IgD-negative memory B cell (primary cell): ENCODE data around the gene KDM6B. TPM values are rescaled to one million over a fixed set of nuclear protein-coding genes. Genes with fewer than 3 reads are reported as not detected.

Experiments used
- H3K27ac Mint-ChIP-seq, 3 donors: one replicate each; pipeline ENCODE4 v1.8.0; 2020 to 2022; ENCODE audit warnings: mild to moderate bottlenecking in 3 of 3, mixed read lengths in 3 of 3, moderate library complexity in 1 of 3
- H3K27me3 Mint-ChIP-seq: one replicate; pipeline ENCODE4 v1.8.0; 2021; ENCODE audit warnings: mixed read lengths
- H3K36me3 Mint-ChIP-seq: one replicate; pipeline ENCODE4 v1.8.0; 2020; ENCODE audit warnings: mild to moderate bottlenecking, mixed read lengths
- H3K4me1 Mint-ChIP-seq, 3 donors: one replicate each; pipeline ENCODE4 v1.8.0; 2020 to 2022; ENCODE audit warnings: mixed read lengths in 3 of 3, mild to moderate bottlenecking in 1 of 3
- H3K4me3 Mint-ChIP-seq, 4 donors: one replicate each; pipeline ENCODE4 v1.8.0; 2020 to 2022; ENCODE audit warnings: mild to moderate bottlenecking in 4 of 4, mixed read lengths in 4 of 4, moderate library complexity in 3 of 4
- H3K9me3 Mint-ChIP-seq, 3 donors: one replicate each; pipeline ENCODE4 v1.8.0; 2020 to 2021; ENCODE audit warnings: mixed read lengths in 3 of 3, mild to moderate bottlenecking in 1 of 3
- polyA plus RNA-seq: library from polyadenylated mRNA; unstranded; fragments of 300-500 nt; fragmentation: Illumina TruSeq; gene quantifications from one replicate; pipeline ENCODE4 v1.2.3, GENCODE V29; 2021

The KDM6B gene
- polyA plus RNA-seq, 1 donor from 2014 or later, result 1.9 TPM

GRCh38 chr17:7850701-7851437, 16.9 kb downstream of the KDM6B start:
- Mint-ChIP-seq H3K4me3 (peak overlapping the region; percentile 75 to 92 (median 91)), H3K27me3 (no peaks in the 10 kb centered on the region), H3K27ac (peak overlapping the region; percentile 43 to 100 (median 91)), H3K36me3 (peaks cover 2% of the 10 kb centered on the region), H3K4me1 (peaks cover 7 to 15% (median 11%) of the 10 kb centered on the region in 3 donors), H3K9me3 (no peaks in the 10 kb centered on the region)

- H3K36me3 Mint-ChIP-seq, result peaks cover 2% of the 10 kb centered on the region
- H3K27me3 Mint-ChIP-seq, result no peaks in the 10 kb centered on the region
- no peaks in the 10 kb centered on the region for H3K9me3 Mint-ChIP-seq
- H3K4me3 Mint-ChIP-seq, result peak overlapping the region; percentile 75 to 92 (median 91)
- peaks cover 7 to 19% (median 12%) of the 10 kb centered on the region in 3 donors for H3K4me1 Mint-ChIP-seq
- peak overlapping the region; percentile 43 to 100 (median 91) for H3K27ac Mint-ChIP-seq
Observed at GRCh38 chr17:7851438-7852261, 17.6 kb downstream of the KDM6B start.

GRCh38 chr17:7852262-7852670, 18.2 kb downstream of the KDM6B start:
- Mint-ChIP-seq H3K27ac (peak overlapping the region in 1 of 3 donors; percentile 100), H3K4me3 (peak overlapping the region in 2 of 4 donors; percentile 3 to 91), H3K9me3 (no peaks in the 10 kb centered on the region), H3K27me3 (no peaks in the 10 kb centered on the region), H3K4me1 (peaks cover 7 to 19% (median 12%) of the 10 kb centered on the region in 3 donors), H3K36me3 (peaks cover 2% of the 10 kb centered on the region)

- Mint-ChIP-seq H3K4me1 (peaks cover 7 to 19% (median 12%) of the 10 kb centered on the region in 3 donors), H3K4me3 (peak overlapping the region in 2 of 4 donors; percentile 60 to 91), H3K27ac (peak overlapping the region in 1 of 3 donors; percentile 100), H3K9me3 (no peaks in the 10 kb centered on the region), H3K27me3 (no peaks in the 10 kb centered on the region), H3K36me3 (peaks cover 2% of the 10 kb centered on the region)
Observed at GRCh38 chr17:7852919-7853690, 19.1 kb downstream of the KDM6B start.

GRCh38 chr17:7853691-7854038, 19.6 kb downstream of the KDM6B start:
- no peaks in the 10 kb centered on the region for H3K27me3 Mint-ChIP-seq
- peak overlapping the region in 1 of 4 donors; percentile 58 for H3K4me3 Mint-ChIP-seq
- peaks cover 9 to 21% (median 12%) of the 10 kb centered on the region in 3 donors for H3K4me1 Mint-ChIP-seq
- no peaks in the 10 kb centered on the region for H3K9me3 Mint-ChIP-seq
- peak overlapping the region in 2 of 3 donors; percentile 20 to 69 for H3K27ac Mint-ChIP-seq
- peaks cover 2% of the 10 kb centered on the region for H3K36me3 Mint-ChIP-seq

- Mint-ChIP-seq H3K9me3 (no peaks in the 10 kb centered on the region), H3K27me3 (no peaks in the 10 kb centered on the region), H3K4me3 (peak overlapping the region in 1 of 4 donors; percentile 58), H3K4me1 (peaks cover 12 to 26% (median 13%) of the 10 kb centered on the region in 3 donors), H3K36me3 (peaks cover 2% of the 10 kb centered on the region), H3K27ac (peak overlapping the region in 2 of 3 donors; percentile 20 to 69)
Observed at GRCh38 chr17:7854078-7854777, 20.2 kb downstream of the KDM6B start.

GRCh38 chr17:7854851-7855659, 21.0 kb downstream of the KDM6B start, which contains the start of gene TMEM88:
TMEM88 (plus strand) TSS chr17:7855066; CDS start chr17:7855075, 9 bp downstream.
- peaks cover 12 to 29% (median 13%) of the 10 kb centered on the region in 3 donors for H3K4me1 Mint-ChIP-seq
- H3K9me3 Mint-ChIP-seq, result no peaks in the 10 kb centered on the region
- H3K4me3 Mint-ChIP-seq, result peak within 1 kb of the TSS in 3 of 4 donors; percentile 30 to 67 (median 58)
- H3K36me3 Mint-ChIP-seq, result no peaks in the 10 kb centered on the region
- peak within 1 kb of the TSS in 2 of 3 donors; percentile 20 to 69 for H3K27ac Mint-ChIP-seq
- H3K27me3 Mint-ChIP-seq, result no peaks in the 10 kb centered on the region

GRCh38 chr17:7855660-7856010, 21.6 kb downstream of the KDM6B start:
- H3K27me3 Mint-ChIP-seq, result no peaks in the 10 kb centered on the region
- peaks cover 12 to 29% (median 13%) of the 10 kb centered on the region in 3 donors for H3K4me1 Mint-ChIP-seq
- no peak overlapping the region for H3K27ac Mint-ChIP-seq
- peak overlapping the region in 2 of 4 donors; percentile 30 to 67 for H3K4me3 Mint-ChIP-seq
- H3K9me3 Mint-ChIP-seq, result no peaks in the 10 kb centered on the region
- no peaks in the 10 kb centered on the region for H3K36me3 Mint-ChIP-seq

GRCh38 chr17:7856011-7856810, 22.2 kb downstream of the KDM6B start:
- no peaks in the 10 kb centered on the region for H3K9me3 Mint-ChIP-seq
- no peak overlapping the region for H3K27ac Mint-ChIP-seq
- no peaks in the 10 kb centered on the region for H3K27me3 Mint-ChIP-seq
- H3K4me3 Mint-ChIP-seq, result no peak overlapping the region
- H3K4me1 Mint-ChIP-seq, result peaks cover 12 to 25% (median 13%) of the 10 kb centered on the region in 3 donors
- H3K36me3 Mint-ChIP-seq, result no peaks in the 10 kb centered on the region

- no peak within 1 kb of the TSS for H3K4me3 Mint-ChIP-seq
- no peaks in the 10 kb centered on the region for H3K27me3 Mint-ChIP-seq
- no peaks in the 10 kb centered on the region for H3K9me3 Mint-ChIP-seq
- no peaks in the 10 kb centered on the region for H3K36me3 Mint-ChIP-seq
- H3K4me1 Mint-ChIP-seq, result peaks cover 5 to 18% (median 8%) of the 10 kb centered on the region in 3 donors
- H3K27ac Mint-ChIP-seq, result no peak within 1 kb of the TSS
Observed at GRCh38 chr17:7856811-7857712, 23.0 kb downstream of the KDM6B start, which contains the start of gene NAA38. NAA38 (minus strand) TSS chr17:7857559; CDS start chr17:7857463, 96 bp downstream.

- Mint-ChIP-seq H3K27ac (no peak within 1 kb of the TSS), H3K36me3 (no peaks in the 10 kb centered on the region), H3K4me1 (peaks cover 10 to 20% (median 11%) of the 10 kb centered on the region in 3 donors)
Observed at GRCh38 chr17:7857713-7858521, 23.9 kb downstream of the KDM6B start, which contains the start of gene CYB5D1. CYB5D1 (plus strand) TSS chr17:7858003; CDS start chr17:7858135, 132 bp downstream.

More at GRCh38 chr17:7857713-7858521, 23.9 kb downstream of the KDM6B start, which contains the start of gene CYB5D1:
- Mint-ChIP-seq H3K9me3 (no peaks in the 10 kb centered on the region), H3K27me3 (no peaks in the 10 kb centered on the region), H3K4me3 (no peak within 1 kb of the TSS)
